HepG2 (cell line): ENCODE results near the gene AGBL2.

Experiments used
- YY1 ChIP-seq: IDR thresholded peaks from 2 replicates; pipeline ENCODE4 v1.6.1; 2011; ENCODE audit warnings: low read length, low read depth, moderate library complexity, mild to moderate bottlenecking; ENCODE audit not compliant: insufficient read depth, insufficient replicate concordance
- ZNF552 ChIP-seq: sonication (generic); formaldehyde crosslinking; IDR thresholded peaks from 2 replicates; pipeline ENCODE4 v1.9.0; 2022; ENCODE audit warnings: missing genetic modification reagents, mild to moderate bottlenecking, borderline replicate concordance
- ZZZ3 ChIP-seq: sonication (generic); formaldehyde crosslinking; IDR thresholded peaks from 2 replicates; pipeline ENCODE4 v1.4.0; 2020; ENCODE audit warnings: missing genetic modification reagents, mild to moderate bottlenecking, borderline replicate concordance
- TF ChIP-seq, protein P1 (sequence below): IDR thresholded peaks from 2 replicates; pipeline ENCODE4 v1.6.1; 2012; ENCODE audit warnings: inconsistent platforms

DNA sequence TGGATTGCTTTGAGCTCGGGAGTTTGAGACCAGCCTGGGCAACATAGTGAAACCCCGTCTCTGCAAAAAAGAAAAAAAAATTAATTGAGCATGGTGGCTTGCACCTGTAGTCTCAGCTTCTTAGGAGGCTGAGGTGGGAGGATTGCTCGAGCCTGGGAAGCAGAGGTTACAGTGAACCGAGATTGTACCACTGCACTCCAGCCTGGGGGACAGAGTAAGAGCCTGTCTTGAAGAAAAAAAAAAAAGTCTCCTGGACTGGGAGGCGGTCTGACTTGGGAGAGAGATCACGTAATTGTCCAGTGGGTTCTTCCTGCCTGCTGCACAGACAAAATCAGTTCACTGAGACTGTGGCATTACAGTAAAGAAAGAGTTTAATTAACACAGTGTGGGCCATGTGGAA, 69.7 kb downstream of the AGBL2 start:
- TF ChIP-seq, protein P1, sequence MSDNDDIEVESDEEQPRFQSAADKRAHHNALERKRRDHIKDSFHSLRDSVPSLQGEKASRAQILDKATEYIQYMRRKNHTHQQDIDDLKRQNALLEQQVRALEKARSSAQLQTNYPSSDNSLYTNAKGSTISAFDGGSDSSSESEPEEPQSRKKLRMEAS: no peak
- TF ChIP-seq ZZZ3: no peak
- no peak for TF ChIP-seq YY1
- TF ChIP-seq ZNF552 (CRISPR knock-in tag): no peak
